Measurements from ENCODE around the gene SLC26A2. TPM values are rescaled to one million over a fixed set of nuclear protein-coding genes. Genes with fewer than 3 reads are reported as not detected.

Gene SLC26A2
- total and polyA plus RNA-seq, 5 experiments from 2014 or later, result 2.5 to 16.9 (median 3.0) TPM

GRCh38 chr5:149988126-149988525 is 27.6 kb downstream of the SLC26A2 start:
- Mint-ChIP-seq H3K27ac (no peak overlapping the region), H3K27me3 (no peaks in the 10 kb centered on the region), H3K9me3 (no peaks in the 10 kb centered on the region), H3K4me1 (peaks cover 0 to 2% (median 0%) of the 10 kb centered on the region in 4 donors), H3K36me3 (peaks cover 0 to 3% (median 3%) of the 10 kb centered on the region in 3 donors), H3K4me3 (no peak overlapping the region)
- DNase-seq, result no peak
- ATAC-seq, result no peak
- POLR2A ChIA-PET, result interaction anchor here (1.1 kb wide), 1 partner anchor 157 kb away, joined by 3 read pairs; no protein-coding TSS in a partner anchor

- POLR2A ChIA-PET, result interaction anchor here (1.0 kb wide), 1 partner anchor 10 kb away, joined by 5 read pairs; the partner anchor contains the start of genes HMGXB3 and TIGD6
- peaks cover 0 to 2% (median 0%) of the 10 kb centered on the region in 4 donors for H3K4me1 Mint-ChIP-seq
- H3K27ac Mint-ChIP-seq, result no peak overlapping the region
- no peak overlapping the region for H3K4me3 Mint-ChIP-seq
- DNase-seq, result peak; percentile 39 to 84 (median 58)
- H3K9me3 Mint-ChIP-seq, result no peaks in the 10 kb centered on the region
- peak; percentile 82 to 85 for ATAC-seq
- peaks cover 0 to 9% (median 0%) of the 10 kb centered on the region in 3 donors for H3K36me3 Mint-ChIP-seq
- no peaks in the 10 kb centered on the region for H3K27me3 Mint-ChIP-seq
These were observed 30.2 kb downstream of the SLC26A2 start for GRCh38 chr5:149990518-149991376.

GRCh38 chr5:149993471-149993870 is 32.9 kb downstream of the SLC26A2 start:
- Mint-ChIP-seq H3K4me1 (peaks cover 0 to 2% (median under 1%) of the 10 kb centered on the region in 4 donors), H3K36me3 (peaks cover 0 to 16% (median 2%) of the 10 kb centered on the region in 3 donors), H3K27ac (peak overlapping the region in 1 of 10 donors; percentile 51), H3K4me3 (no peak overlapping the region), H3K9me3 (no peaks in the 10 kb centered on the region), H3K27me3 (no peaks in the 10 kb centered on the region)
- ATAC-seq (no peak), DNase-seq (no peak)
- POLR2A ChIA-PET, result interaction anchor here (0.5 to 0.6 kb wide), 2 partner anchors 43 to 459 kb away, joined by 3 to 4 read pairs; no protein-coding TSS in a partner anchor

- peaks cover 0 to 16% (median 2%) of the 10 kb centered on the region in 3 donors for H3K36me3 Mint-ChIP-seq
- no peak overlapping the region for H3K4me3 Mint-ChIP-seq
- POLR2A ChIA-PET, result no interaction called here
- peaks cover 13 to 20% (median 14%) of the 10 kb centered on the region in 4 donors for H3K4me1 Mint-ChIP-seq
- no peaks in the 10 kb centered on the region for H3K27me3 Mint-ChIP-seq
- H3K27ac Mint-ChIP-seq, result peak overlapping the region in 2 of 10 donors; percentile 60 to 80
- H3K9me3 Mint-ChIP-seq, result no peaks in the 10 kb centered on the region
- ATAC-seq, result no peak
- DNase-seq, result no peak
These were observed 35.0 kb downstream of the SLC26A2 start for GRCh38 chr5:149995385-149996204.

- Mint-ChIP-seq H3K4me3 (no peak overlapping the region), H3K9me3 (no peaks in the 10 kb centered on the region), H3K27me3 (no peaks in the 10 kb centered on the region), H3K27ac (peak overlapping the region in 2 of 10 donors; percentile 60 to 80), H3K36me3 (peaks cover 0 to 16% (median 2%) of the 10 kb centered on the region in 3 donors), H3K4me1 (peaks cover 13 to 20% (median 15%) of the 10 kb centered on the region in 4 donors)
- DNase-seq (no peak), ATAC-seq (no peak)
- POLR2A ChIA-PET, result no interaction called here
These were observed 35.8 kb downstream of the SLC26A2 start for GRCh38 chr5:149996205-149996890.

GRCh38 chr5:149998281-149998680 is 37.7 kb downstream of the SLC26A2 start:
- Mint-ChIP-seq H3K4me3 (peak overlapping the region in 3 of 10 donors; percentile 1 to 75 (median 18)), H3K27ac (peak overlapping the region in 2 of 10 donors; percentile 32 to 84), H3K9me3 (no peaks in the 10 kb centered on the region), H3K27me3 (no peaks in the 10 kb centered on the region), H3K4me1 (peaks cover 22 to 40% (median 32%) of the 10 kb centered on the region in 4 donors), H3K36me3 (peaks cover 0 to 19% (median 2%) of the 10 kb centered on the region in 3 donors)
- ATAC-seq (no peak), DNase-seq (no peak)
- POLR2A ChIA-PET, result interaction anchor here (0.6 kb wide), 1 partner anchor 38 kb away, joined by 3 read pairs; the partner anchor contains the start of gene SLC26A2

- no peak for DNase-seq
- Mint-ChIP-seq H3K9me3 (no peaks in the 10 kb centered on the region), H3K27ac (peak overlapping the region; percentile 84 to 96 (median 92)), H3K4me1 (peaks cover 24 to 40% (median 39%) of the 10 kb centered on the region in 4 donors), H3K27me3 (no peaks in the 10 kb centered on the region), H3K36me3 (peaks cover 0 to 27% (median 6%) of the 10 kb centered on the region in 3 donors), H3K4me3 (peak overlapping the region; percentile 75 to 98 (median 90))
- POLR2A ChIA-PET, result interaction anchor here (1.4 to 1.6 kb wide), 3 partner anchors 39 to 269 kb away, joined by 5 to 11 read pairs (median 6); partner anchors contain the start of genes PPARGC1B and SLC26A2
- ATAC-seq, result no peak
These were observed 38.8 kb downstream of the SLC26A2 start for GRCh38 chr5:149999359-149999758.

GRCh38 chr5:149999866-150000255 is 39.3 kb downstream of the SLC26A2 start:
- Mint-ChIP-seq H3K4me1 (peaks cover 26 to 42% (median 40%) of the 10 kb centered on the region in 4 donors), H3K36me3 (peaks cover 0 to 32% (median 8%) of the 10 kb centered on the region in 3 donors), H3K9me3 (no peaks in the 10 kb centered on the region), H3K27me3 (no peaks in the 10 kb centered on the region), H3K4me3 (peak overlapping the region; percentile 75 to 98 (median 90)), H3K27ac (peak overlapping the region; percentile 84 to 96 (median 92))
- POLR2A ChIA-PET, result interaction anchor here (0.6 to 1.8 kb wide), 8 partner anchors 8 to 450 kb away, joined by 3 to 11 read pairs (median 6); partner anchors contain the start of genes PPARGC1B, RPS14 and SLC26A2
- no peak for DNase-seq
- no peak for ATAC-seq

- POLR2A ChIA-PET, result interaction anchor here (0.6 to 1.8 kb wide), 11 partner anchors 9 to 1618 kb away, joined by 3 to 11 read pairs (median 5); partner anchors contain the start of genes GRPEL2, PPARGC1B, RPS14 and SLC26A2
- Mint-ChIP-seq H3K9me3 (no peaks in the 10 kb centered on the region), H3K36me3 (peaks cover 0 to 31% (median 10%) of the 10 kb centered on the region in 3 donors), H3K4me1 (peaks cover 28 to 42% (median 40%) of the 10 kb centered on the region in 4 donors), H3K4me3 (peak within 1 kb of the TSS; percentile 75 to 98 (median 93)), H3K27ac (peak within 1 kb of the TSS; percentile 89 to 98 (median 95)), H3K27me3 (no peaks in the 10 kb centered on the region)
- peak; percentile 67 to 89 (median 77) for DNase-seq
- peak; percentile 81 to 84 for ATAC-seq
These were observed 39.9 kb downstream of the SLC26A2 start, which contains the start of the genes HMGXB3 and TIGD6 for GRCh38 chr5:150000256-150000989. Gene HMGXB3 (plus strand): TSS chr5:150000739. CDS start chr5:150004853, 4,114 bp downstream. Gene TIGD6 (minus strand): TSS chr5:150000654. CDS start chr5:149996348, 4,306 bp downstream.

GRCh38 chr5:150000990-150001659 is 40.6 kb downstream of the SLC26A2 start:
- Mint-ChIP-seq H3K9me3 (no peaks in the 10 kb centered on the region), H3K27me3 (no peaks in the 10 kb centered on the region), H3K4me3 (peak overlapping the region; percentile 75 to 98 (median 92)), H3K27ac (peak overlapping the region; percentile 84 to 98 (median 94)), H3K4me1 (peaks cover 28 to 48% (median 42%) of the 10 kb centered on the region in 4 donors), H3K36me3 (peaks cover 0 to 31% (median 10%) of the 10 kb centered on the region in 3 donors)
- peak in 5 of 10 donors; percentile 1 to 36 (median 31) for DNase-seq
- POLR2A ChIA-PET, result interaction anchor here (0.6 to 1.8 kb wide), 9 partner anchors 10 to 1619 kb away, joined by 3 to 11 read pairs (median 5); partner anchors contain the start of genes GRPEL2, PPARGC1B, RPS14 and SLC26A2
- ATAC-seq, result peak; percentile 10 to 19
